ENCODE results near the gene ARVCF. TPM values are rescaled to one million over a fixed set of nuclear protein-coding genes. Genes with fewer than 3 reads are reported as not detected.

Gene ARVCF
- total and polyA plus RNA-seq, 9 of the 15 experiments (the other 6 are each of a cell fraction or from before 2014, with no cell fraction given) = 0.03 to 97.4 (median 15.6) TPM

DNA sequence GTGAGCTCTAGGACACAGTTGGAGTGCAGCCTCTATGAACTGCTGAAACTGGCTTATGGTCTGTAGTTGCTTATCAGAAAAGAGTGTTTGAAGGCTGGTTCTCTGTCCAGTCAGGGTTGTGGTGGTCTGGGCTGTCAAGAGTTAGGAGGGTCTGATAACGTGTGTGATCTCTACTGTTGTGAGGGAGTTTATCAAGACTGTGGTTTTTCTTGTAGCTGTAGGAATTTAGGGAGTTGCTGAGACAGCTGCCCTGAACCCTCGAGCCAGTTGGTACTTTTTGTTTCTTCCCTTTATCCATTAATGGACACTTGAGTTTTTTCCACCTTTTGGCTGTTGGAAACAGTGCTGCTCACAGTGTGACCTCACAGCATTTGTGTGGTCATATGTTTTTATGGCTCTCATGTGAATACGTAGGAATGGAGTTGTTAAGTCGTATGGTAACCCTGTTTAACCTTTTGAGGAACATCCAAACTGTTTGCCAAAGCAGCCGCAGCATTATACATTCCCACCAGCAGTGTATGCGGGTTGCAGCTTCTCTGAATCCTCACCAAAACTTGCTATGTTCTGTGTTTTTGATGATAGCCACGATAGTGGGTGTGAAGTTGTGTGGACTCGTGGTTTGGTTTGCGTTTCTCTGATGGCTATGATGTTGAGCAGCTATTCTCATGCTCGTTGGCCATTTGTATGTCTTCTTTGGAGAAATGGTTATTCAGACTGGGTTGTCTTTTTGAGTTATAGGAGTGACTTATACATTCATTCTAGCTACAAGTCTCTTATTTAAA, 42.6 kb upstream of the ARVCF start (continued):
- TF ChIP-seq SMAD2 (IDR thresholded peaks at IDR 0.05; ENCODE audit: low read depth, low read length) = no peak
- no peak for TF ChIP-seq ZNF655 (CRISPR knock-in tag; IDR thresholded peaks at IDR 0.05)
- 0 out of 2 replicates have a peak, but pooled peaks have one; percentile 64 for TF ChIP-seq ZFPM2 (CRISPR knock-in tag; IDR thresholded peaks at IDR 0.05)
- no peak for TF ChIP-seq MAFG (tag; conservative IDR thresholded peaks at IDR 0.05)
- no peak for TF ChIP-seq HDAC3 (IDR thresholded peaks at IDR 0.05; ENCODE audit: borderline replicate concordance, partially characterized antibody)
- no peak for TF ChIP-seq ZBTB49 (CRISPR knock-in tag; IDR thresholded peaks at IDR 0.05; ENCODE audit: borderline replicate concordance)
- peak; percentile 68 for TF ChIP-seq TEAD4 (IDR thresholded peaks at IDR 0.05; ENCODE audit: low read length)
- TF ChIP-seq TEAD4 (CRISPR knock-in tag; IDR thresholded peaks at IDR 0.05; ENCODE audit: borderline replicate concordance) = no peak
- TF ChIP-seq NR2C2 (CRISPR knock-in tag; IDR thresholded peaks at IDR 0.05) = no peak
- TF ChIP-seq NR2C2 (tag; IDR thresholded peaks at IDR 0.05) = 0 out of 2 replicates have a peak, but pooled peaks have one; percentile 65
- TF ChIP-seq, protein P1, sequence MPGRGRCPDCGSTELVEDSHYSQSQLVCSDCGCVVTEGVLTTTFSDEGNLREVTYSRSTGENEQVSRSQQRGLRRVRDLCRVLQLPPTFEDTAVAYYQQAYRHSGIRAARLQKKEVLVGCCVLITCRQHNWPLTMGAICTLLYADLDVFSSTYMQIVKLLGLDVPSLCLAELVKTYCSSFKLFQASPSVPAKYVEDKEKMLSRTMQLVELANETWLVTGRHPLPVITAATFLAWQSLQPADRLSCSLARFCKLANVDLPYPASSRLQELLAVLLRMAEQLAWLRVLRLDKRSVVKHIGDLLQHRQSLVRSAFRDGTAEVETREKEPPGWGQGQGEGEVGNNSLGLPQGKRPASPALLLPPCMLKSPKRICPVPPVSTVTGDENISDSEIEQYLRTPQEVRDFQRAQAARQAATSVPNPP (IDR thresholded peaks at IDR 0.05; ENCODE audit: borderline replicate concordance, insufficient read depth, insufficient read length) = no peak
- TF ChIP-seq ZNF316 (IDR thresholded peaks at IDR 0.05) = peak; percentile 3
- TF ChIP-seq, protein P2, sequence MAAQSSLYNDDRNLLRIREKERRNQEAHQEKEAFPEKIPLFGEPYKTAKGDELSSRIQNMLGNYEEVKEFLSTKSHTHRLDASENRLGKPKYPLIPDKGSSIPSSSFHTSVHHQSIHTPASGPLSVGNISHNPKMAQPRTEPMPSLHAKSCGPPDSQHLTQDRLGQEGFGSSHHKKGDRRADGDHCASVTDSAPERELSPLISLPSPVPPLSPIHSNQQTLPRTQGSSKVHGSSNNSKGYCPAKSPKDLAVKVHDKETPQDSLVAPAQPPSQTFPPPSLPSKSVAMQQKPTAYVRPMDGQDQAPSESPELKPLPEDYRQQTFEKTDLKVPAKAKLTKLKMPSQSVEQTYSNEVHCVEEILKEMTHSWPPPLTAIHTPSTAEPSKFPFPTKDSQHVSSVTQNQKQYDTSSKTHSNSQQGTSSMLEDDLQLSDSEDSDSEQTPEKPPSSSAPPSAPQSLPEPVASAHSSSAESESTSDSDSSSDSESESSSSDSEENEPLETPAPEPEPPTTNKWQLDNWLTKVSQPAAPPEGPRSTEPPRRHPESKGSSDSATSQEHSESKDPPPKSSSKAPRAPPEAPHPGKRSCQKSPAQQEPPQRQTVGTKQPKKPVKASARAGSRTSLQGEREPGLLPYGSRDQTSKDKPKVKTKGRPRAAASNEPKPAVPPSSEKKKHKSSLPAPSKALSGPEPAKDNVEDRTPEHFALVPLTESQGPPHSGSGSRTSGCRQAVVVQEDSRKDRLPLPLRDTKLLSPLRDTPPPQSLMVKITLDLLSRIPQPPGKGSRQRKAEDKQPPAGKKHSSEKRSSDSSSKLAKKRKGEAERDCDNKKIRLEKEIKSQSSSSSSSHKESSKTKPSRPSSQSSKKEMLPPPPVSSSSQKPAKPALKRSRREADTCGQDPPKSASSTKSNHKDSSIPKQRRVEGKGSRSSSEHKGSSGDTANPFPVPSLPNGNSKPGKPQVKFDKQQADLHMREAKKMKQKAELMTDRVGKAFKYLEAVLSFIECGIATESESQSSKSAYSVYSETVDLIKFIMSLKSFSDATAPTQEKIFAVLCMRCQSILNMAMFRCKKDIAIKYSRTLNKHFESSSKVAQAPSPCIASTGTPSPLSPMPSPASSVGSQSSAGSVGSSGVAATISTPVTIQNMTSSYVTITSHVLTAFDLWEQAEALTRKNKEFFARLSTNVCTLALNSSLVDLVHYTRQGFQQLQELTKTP (IDR thresholded peaks at IDR 0.05; ENCODE audit: low read depth in 1 of 2, partially characterized antibody in 2 of 2) = peak in 1 of 2 experiments; percentile 69
- no peak for TF ChIP-seq RBM17 (IDR thresholded peaks at IDR 0.05; ENCODE audit: borderline replicate concordance, low read depth, low read length)
- peak; percentile 48; the same call in 1 of the 2 replicates for TF ChIP-seq IFI16 (CRISPR knock-in tag; IDR thresholded peaks at IDR 0.05)
- peak; percentile 12; the same call in 1 of the 2 replicates for TF ChIP-seq MTA2 (IDR thresholded peaks at IDR 0.05; ENCODE audit: low read depth)
- TF ChIP-seq, protein P3, sequence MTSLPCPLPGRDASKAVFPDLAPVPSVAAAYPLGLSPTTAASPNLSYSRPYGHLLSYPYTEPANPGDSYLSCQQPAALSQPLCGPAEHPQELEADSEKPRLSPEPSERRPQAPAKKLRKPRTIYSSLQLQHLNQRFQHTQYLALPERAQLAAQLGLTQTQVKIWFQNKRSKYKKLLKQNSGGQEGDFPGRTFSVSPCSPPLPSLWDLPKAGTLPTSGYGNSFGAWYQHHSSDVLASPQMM (CRISPR knock-in tag; IDR thresholded peaks at IDR 0.05) = no peak
- TF ChIP-seq TRIM24 (IDR thresholded peaks at IDR 0.05) = peak in 1 of 2 experiments; percentile 37; a peak in 2 of 4 replicates

Measured in K562 (cell line).